Right atrium auricular region (tissue), 2 donors: ENCODE measurements around the gene GTF2H4. TPM values are rescaled to one million over a fixed set of nuclear protein-coding genes. Genes with fewer than 3 reads are reported as not detected.

Experiments
- DNase-seq: peaks from one replicate; pipeline ENCODE4 v3.0.0-alpha.2; 2019; ENCODE audit warnings: low spot score
- H3K27ac ChIP-seq, 2 donors: fragments of 200-600 bp; sonication (generic); 1 replicate in 1 of 2; 2 replicates in 1 of 2; pipeline ENCODE4 v1.5.1; 2016 to 2019
- H3K27me3 ChIP-seq, 2 donors: fragments of 200-600 bp; sonication (generic); one replicate each; pipeline versions ENCODE4 v1.5.1 to v1.6.0; 2017 to 2019
- H3K36me3 ChIP-seq: fragments of 200-600 bp; sonication (generic); one replicate; pipeline ENCODE4 v1.5.1; 2016
- H3K4me1 ChIP-seq, 2 donors: fragments of 200-600 bp; sonication (generic); one replicate each; pipeline versions ENCODE4 v1.5.1 to v1.6.0; 2017 to 2019
- H3K4me3 ChIP-seq, 2 donors: fragments of 200-600 bp; sonication (generic); 1 replicate in 1 of 2; 2 replicates in 1 of 2; pipeline ENCODE4 v1.5.1; 2017 to 2019; ENCODE audit warnings: mild to moderate bottlenecking in 1 of 2, moderate library complexity in 1 of 2
- H3K9me3 ChIP-seq, 2 donors: fragments of 200-600 bp; sonication (generic); one replicate each; pipeline ENCODE4 v1.5.1; 2019
- total RNA-seq, 2 donors: library from RNA; depleted of rRNA; stranded (reverse); fragments of >200 nt; gene quantifications; one replicate each; pipeline ENCODE4 v1.1.0, GENCODE V29; 2016
- TF ChIP-seq, protein P1 (sequence below), 2 donors: fragments of 200-600 bp; sonication (generic); IDR thresholded peaks; one replicate each; pipeline ENCODE4 v1.5.1; 2019; ENCODE audit warnings: antibody characterized with exemption in 2 of 2

The GTF2H4 gene
- total RNA-seq, 2 donors from 2014 or later, result 3.6 to 4.0 TPM

DNA sequence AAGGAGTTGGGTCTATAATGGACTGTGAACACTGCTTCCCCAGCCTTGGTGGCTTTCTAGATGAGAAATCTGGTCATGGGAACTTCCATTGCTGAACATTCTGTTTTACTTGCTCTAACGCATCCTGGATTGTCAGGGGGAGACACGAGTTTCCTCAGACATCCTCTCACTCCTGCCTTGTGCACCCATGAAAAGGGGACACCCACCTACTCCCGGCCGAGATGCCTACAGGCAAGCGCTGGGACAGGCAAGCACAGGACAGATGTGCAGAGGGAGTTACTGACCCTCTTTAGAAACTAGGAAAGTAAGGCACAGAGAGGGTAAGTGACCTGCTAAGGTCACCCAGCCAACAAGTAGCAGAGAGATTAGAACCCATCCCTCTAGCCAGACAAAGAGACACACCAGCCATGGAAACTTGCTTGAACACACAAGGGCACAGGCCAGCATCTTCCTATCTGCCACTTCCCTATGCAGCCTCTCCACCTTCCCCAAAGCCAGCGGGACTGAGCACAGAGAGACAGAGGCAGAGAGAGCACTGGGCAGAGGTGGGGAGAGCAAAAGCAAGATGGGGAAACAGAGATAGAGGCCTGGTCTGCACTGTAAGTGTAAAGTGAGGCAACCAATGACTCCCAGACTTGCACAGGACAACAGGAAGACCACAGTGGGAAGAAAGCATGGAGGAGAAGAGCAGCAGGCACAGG lies 24.8 kb downstream of the GTF2H4 start:
- no peak overlapping the region for H3K4me3 ChIP-seq
- peaks cover 0 to 10% of the 10 kb centered on the region in 2 donors for H3K9me3 ChIP-seq
- TF ChIP-seq, protein P1, sequence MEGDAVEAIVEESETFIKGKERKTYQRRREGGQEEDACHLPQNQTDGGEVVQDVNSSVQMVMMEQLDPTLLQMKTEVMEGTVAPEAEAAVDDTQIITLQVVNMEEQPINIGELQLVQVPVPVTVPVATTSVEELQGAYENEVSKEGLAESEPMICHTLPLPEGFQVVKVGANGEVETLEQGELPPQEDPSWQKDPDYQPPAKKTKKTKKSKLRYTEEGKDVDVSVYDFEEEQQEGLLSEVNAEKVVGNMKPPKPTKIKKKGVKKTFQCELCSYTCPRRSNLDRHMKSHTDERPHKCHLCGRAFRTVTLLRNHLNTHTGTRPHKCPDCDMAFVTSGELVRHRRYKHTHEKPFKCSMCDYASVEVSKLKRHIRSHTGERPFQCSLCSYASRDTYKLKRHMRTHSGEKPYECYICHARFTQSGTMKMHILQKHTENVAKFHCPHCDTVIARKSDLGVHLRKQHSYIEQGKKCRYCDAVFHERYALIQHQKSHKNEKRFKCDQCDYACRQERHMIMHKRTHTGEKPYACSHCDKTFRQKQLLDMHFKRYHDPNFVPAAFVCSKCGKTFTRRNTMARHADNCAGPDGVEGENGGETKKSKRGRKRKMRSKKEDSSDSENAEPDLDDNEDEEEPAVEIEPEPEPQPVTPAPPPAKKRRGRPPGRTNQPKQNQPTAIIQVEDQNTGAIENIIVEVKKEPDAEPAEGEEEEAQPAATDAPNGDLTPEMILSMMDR (IDR thresholded peaks at IDR 0.05), result no peak
- H3K27ac ChIP-seq, result no peak overlapping the region
- H3K36me3 ChIP-seq, result no peaks in the 10 kb centered on the region
- H3K27me3 ChIP-seq, result no peaks in the 10 kb centered on the region
- H3K4me1 ChIP-seq, result no peaks in the 10 kb centered on the region
- DNase-seq, result no peak

DNA sequence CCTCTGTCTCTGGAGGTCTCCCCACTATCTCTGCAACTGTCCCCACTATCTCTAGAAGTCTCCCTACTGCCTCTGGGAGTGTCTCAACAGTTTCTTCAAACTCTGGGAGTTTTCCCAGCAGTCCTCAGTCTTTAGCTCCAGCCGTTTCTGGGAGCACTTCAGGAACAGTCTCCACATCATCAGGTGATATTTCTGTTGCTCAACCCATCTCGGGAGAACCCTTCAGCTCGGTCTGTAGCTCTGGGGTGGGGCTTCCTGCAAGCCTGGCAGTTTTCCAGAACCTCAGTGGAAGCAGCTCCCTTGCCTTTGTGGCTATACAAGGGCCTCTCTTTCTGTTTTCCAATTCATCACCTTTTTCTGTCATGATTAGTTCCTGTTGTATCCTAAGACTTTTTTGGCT lies 27.0 kb downstream of the GTF2H4 start:
- Histone ChIP-seq H3K4me3 (no peak overlapping the region), H3K4me1 (no peaks in the 10 kb centered on the region), H3K27ac (no peak overlapping the region), H3K36me3 (no peaks in the 10 kb centered on the region), H3K27me3 (no peaks in the 10 kb centered on the region), H3K9me3 (no peaks in the 10 kb centered on the region)
- TF ChIP-seq, protein P1 (IDR thresholded peaks at IDR 0.05), result no peak
- DNase-seq, result no peak

DNA sequence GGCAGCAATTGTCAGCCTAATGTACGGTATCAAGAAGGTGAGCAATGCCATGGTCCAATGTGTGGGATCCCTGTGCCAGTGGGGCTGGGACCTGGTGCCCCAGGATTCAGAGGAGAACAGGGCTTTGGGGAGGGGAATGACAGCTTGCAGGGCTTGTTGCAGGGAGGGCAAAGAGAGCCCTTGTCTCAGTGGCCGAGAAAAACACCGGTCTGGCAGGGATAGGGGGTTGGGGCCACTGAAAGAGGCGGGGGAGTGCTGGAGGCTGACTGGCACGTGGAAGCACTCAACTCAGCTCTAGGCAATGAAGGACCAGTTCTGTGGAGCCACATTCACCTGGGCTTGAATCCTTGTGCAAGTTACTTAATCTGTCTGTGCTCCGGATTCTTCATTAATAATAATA lies 29.3 kb downstream of the GTF2H4 start:
- Histone ChIP-seq H3K4me3 (no peak overlapping the region), H3K9me3 (no peaks in the 10 kb centered on the region), H3K36me3 (no peaks in the 10 kb centered on the region), H3K27ac (no peak overlapping the region), H3K27me3 (no peaks in the 10 kb centered on the region), H3K4me1 (peaks cover 0 to 2% of the 10 kb centered on the region in 2 donors)
- TF ChIP-seq, protein P1 (IDR thresholded peaks at IDR 0.05), result no peak
- DNase-seq, result no peak

DNA sequence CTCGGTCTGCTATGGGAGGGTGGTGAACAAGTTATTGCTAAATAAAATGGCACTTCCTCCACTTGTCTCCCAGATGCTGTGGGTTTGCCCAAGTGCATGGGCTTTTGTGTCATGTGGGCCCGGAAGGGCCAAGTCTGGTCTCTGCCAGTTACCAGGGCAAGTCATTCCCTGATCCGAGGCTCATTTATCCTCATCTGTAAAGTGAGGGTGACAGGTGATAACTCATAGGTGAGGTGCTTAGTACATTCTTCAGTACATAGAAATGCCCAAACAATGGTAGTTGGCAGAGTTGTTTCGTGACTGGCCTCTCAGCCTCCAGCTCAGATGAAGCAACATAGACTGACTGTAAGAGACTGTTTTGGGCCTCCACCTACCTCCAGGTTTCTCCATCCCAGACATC lies 30.7 kb downstream of the GTF2H4 start:
- no peak overlapping the region for H3K4me3 ChIP-seq
- TF ChIP-seq, protein P1 (IDR thresholded peaks at IDR 0.05), result no peak
- H3K27ac ChIP-seq, result no peak overlapping the region
- H3K4me1 ChIP-seq, result peaks cover 0 to 12% of the 10 kb centered on the region in 2 donors
- no peaks in the 10 kb centered on the region for H3K27me3 ChIP-seq
- DNase-seq, result no peak
- H3K36me3 ChIP-seq, result no peaks in the 10 kb centered on the region
- H3K9me3 ChIP-seq, result no peaks in the 10 kb centered on the region

GRCh38 chr6:30939473-30939872 lies 31.5 kb downstream of the GTF2H4 start:
- H3K27me3 ChIP-seq, result no peaks in the 10 kb centered on the region
- DNase-seq, result no peak
- H3K4me3 ChIP-seq, result no peak overlapping the region
- no peaks in the 10 kb centered on the region for H3K36me3 ChIP-seq
- no peak overlapping the region for H3K27ac ChIP-seq
- TF ChIP-seq, protein P1 (IDR thresholded peaks at IDR 0.05), result no peak
- H3K9me3 ChIP-seq, result no peaks in the 10 kb centered on the region
- peaks cover 0 to 12% of the 10 kb centered on the region in 2 donors for H3K4me1 ChIP-seq
